ENCODE measurements around the gene TUT4.

DNA sequence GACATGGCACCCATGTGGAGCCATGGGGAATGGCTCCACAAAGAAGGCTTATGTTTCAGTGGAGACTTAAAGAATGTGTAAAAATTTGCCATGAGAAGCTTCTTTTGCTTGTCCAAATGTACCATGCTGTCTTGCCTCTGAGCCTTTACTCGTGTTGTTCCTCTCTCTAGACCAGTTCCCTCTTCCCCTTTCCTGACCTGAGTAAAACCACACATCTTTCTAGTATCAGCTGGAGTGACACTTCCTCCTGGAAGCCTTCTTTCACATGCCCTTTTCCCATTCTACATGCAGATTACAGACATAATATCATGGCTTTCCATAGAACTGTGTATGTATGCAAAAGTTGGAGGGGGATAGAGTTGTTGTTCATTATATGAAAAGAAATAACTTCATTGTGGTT is 35.6 kb upstream of the TUT4 start:
- TF ChIP-seq EZH2 (IDR thresholded peaks at IDR 0.05; ENCODE audit: borderline replicate concordance, insufficient read depth, low read length, poor library complexity, severe bottlenecking), result no peak
- TF ChIP-seq TAF1 (IDR thresholded peaks at IDR 0.05; ENCODE audit: low read depth), result no peak
- no peak for TF ChIP-seq CTCF (IDR thresholded peaks at IDR 0.05; ENCODE audit: poor library complexity, severe bottlenecking)
- no peak for TF ChIP-seq POLR2AphosphoS5 (IDR thresholded peaks at IDR 0.05)
- TF ChIP-seq SMC3 (conservative IDR thresholded peaks at IDR 0.05; ENCODE audit: poor library complexity), result no peak
- TF ChIP-seq EP300 (conservative IDR thresholded peaks at IDR 0.05; ENCODE audit: poor library complexity, severe bottlenecking), result no peak
- TF ChIP-seq RAD21 (conservative IDR thresholded peaks at IDR 0.05), result no peak
- no peak for TF ChIP-seq REST (IDR thresholded peaks at IDR 0.05; ENCODE audit: borderline replicate concordance)
